ENCODE data around the gene FTL. TPM values are rescaled to one million over a fixed set of nuclear protein-coding genes. Genes with fewer than 3 reads are reported as not detected.

Gene FTL
- 2,949 TPM for polyA plus RNA-seq (2013, experiment 1 of 2)
- 2,579 TPM for polyA plus RNA-seq (2013, experiment 2 of 2)

DNA sequence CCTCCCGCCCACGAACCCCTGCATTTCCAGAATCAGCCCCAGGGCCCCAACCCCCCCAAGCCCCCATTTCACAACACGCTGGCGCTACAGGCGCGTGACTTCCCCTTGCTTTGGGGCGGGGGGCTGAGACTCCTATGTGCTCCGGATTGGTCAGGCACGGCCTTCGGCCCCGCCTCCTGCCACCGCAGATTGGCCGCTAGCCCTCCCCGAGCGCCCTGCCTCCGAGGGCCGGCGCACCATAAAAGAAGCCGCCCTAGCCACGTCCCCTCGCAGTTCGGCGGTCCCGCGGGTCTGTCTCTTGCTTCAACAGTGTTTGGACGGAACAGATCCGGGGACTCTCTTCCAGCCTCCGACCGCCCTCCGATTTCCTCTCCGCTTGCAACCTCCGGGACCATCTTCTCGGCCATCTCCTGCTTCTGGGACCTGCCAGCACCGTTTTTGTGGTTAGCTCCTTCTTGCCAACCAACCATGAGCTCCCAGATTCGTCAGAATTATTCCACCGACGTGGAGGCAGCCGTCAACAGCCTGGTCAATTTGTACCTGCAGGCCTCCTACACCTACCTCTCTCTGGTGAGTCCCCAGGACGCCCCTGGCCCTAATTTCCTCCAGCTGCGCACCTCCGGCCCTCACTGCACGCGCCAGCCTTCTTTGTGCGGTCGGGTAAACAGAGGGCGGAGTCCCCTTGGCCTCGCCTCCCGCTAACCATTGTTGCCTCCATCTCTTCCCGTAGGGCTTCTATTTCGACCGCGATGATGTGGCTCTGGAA is at the start of gene FTL:
FTL (plus strand) TSS at position 270 of the 766 bp plus-strand sequence; CDS start at position 469, 199 bp downstream.
- Histone ChIP-seq H3K27ac (replicated peaks; ENCODE audit: low read length) (peak within 1 kb of the TSS; percentile 80), H3K4me2 (ENCODE audit: insufficient read depth, low read length, poor library complexity, severe bottlenecking) (peak within 1 kb of the TSS; percentile 59), H3K14ac (ENCODE audit: low read length) (peak within 1 kb of the TSS; percentile 1), H2BK15ac (ENCODE audit: low read length) (peak within 1 kb of the TSS; percentile 76), H3K4me1 (ENCODE audit: control insufficient read depth in 2 of 2, insufficient read depth in 1 of 2, low read depth in 1 of 2, low read length in 2 of 2) (peaks cover 17 to 23% of the 10 kb centered on the region in 2 donors), H2AFZ (ENCODE audit: low read length) (peak within 1 kb of the TSS; percentile 77), H4K8ac (ENCODE audit: low read depth, low read length) (no peak within 1 kb of the TSS), H2BK120ac (ENCODE audit: low read depth, low read length) (peak within 1 kb of the TSS; percentile 56), H3K36me3 (replicated peaks in 1 of 2; ENCODE audit: control insufficient read depth in 2 of 2, insufficient read depth in 2 of 2, low read length in 2 of 2) (peaks cover 21 to 52% of the 10 kb centered on the region in 2 donors), H3K4ac (ENCODE audit: low read length) (peak within 1 kb of the TSS; percentile 69), H3K18ac (ENCODE audit: low read length) (peak within 1 kb of the TSS; percentile 73), H2BK5ac (ENCODE audit: low read length) (peak within 1 kb of the TSS; percentile 0), H3K4me3 (ENCODE audit: low read length in 2 of 2) (peak within 1 kb of the TSS; percentile 63 to 95), H3K27me3 (ENCODE audit: control insufficient read depth in 3 of 3, insufficient read depth in 3 of 3, low read depth in 1 of 3, low read length in 3 of 3) (no peaks in the 10 kb centered on the region), H3K9me3 (replicated peaks in 1 of 2; ENCODE audit: control insufficient read depth in 2 of 2, insufficient read depth in 1 of 2, low read depth in 1 of 2, low read length in 2 of 2) (peaks cover 0 to 8% of the 10 kb centered on the region in 2 donors), H2AK5ac (ENCODE audit: low read depth, low read length) (peak within 1 kb of the TSS; percentile 76), H4K91ac (ENCODE audit: low read depth, low read length, poor library complexity) (no peak within 1 kb of the TSS), H3K79me1 (ENCODE audit: low read depth, low read length) (peaks cover 5% of the 10 kb centered on the region), H3K23ac (ENCODE audit: low read depth, low read length, poor library complexity) (peak within 1 kb of the TSS; percentile 92), H3K9ac (ENCODE audit: low read depth, low read length, poor library complexity) (peak within 1 kb of the TSS; percentile 74), H2BK12ac (ENCODE audit: low read length) (peak within 1 kb of the TSS; percentile 84)
- WGBS, 2 donors (ENCODE audit: extremely low coverage in 2 of 2, insufficient read length in 2 of 2, insufficient replicate concordance in 1 of 2), result no CpG with 5 or more reads among the region's 52 CpGs
- peak; percentile 84 for DNase-seq (ENCODE audit: low spot score)

DNA sequence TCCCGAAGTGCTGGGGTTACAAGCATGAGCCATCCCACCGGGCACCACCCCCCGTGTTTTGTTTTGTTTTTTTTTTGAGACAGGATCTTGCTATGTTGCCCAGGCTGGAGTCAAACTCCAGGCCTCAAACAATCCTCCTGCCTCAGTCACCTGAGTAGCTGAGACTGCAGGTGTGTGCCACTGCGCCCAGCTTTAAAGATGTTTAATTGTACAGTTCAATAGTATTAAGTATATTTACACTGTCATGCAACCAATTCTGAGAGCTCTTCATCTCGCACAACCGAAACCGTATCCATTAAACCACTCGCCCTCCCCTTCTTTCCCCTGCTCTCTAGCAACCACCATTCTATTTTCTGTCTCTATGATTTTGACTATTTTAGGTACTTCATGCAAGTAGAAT is 49.4 kb upstream of the FTL start:
- Histone ChIP-seq H3K4me2 (ENCODE audit: insufficient read depth, low read length, poor library complexity, severe bottlenecking) (no peak overlapping the region), H3K14ac (ENCODE audit: low read length) (no peak overlapping the region), H3K4me3 (ENCODE audit: low read length in 2 of 2) (no peak overlapping the region), H2BK15ac (ENCODE audit: low read length) (no peak overlapping the region), H3K79me1 (ENCODE audit: low read depth, low read length) (no peaks in the 10 kb centered on the region), H2AFZ (ENCODE audit: low read length) (no peak overlapping the region), H4K91ac (ENCODE audit: low read depth, low read length, poor library complexity) (no peak overlapping the region), H3K4me1 (ENCODE audit: control insufficient read depth in 2 of 2, insufficient read depth in 1 of 2, low read depth in 1 of 2, low read length in 2 of 2) (no peaks in the 10 kb centered on the region), H3K23ac (ENCODE audit: low read depth, low read length, poor library complexity) (no peak overlapping the region), H2BK5ac (ENCODE audit: low read length) (no peak overlapping the region), H3K4ac (ENCODE audit: low read length) (no peak overlapping the region), H3K36me3 (replicated peaks in 1 of 2; ENCODE audit: control insufficient read depth in 2 of 2, insufficient read depth in 2 of 2, low read length in 2 of 2) (peaks cover 43 to 88% of the 10 kb centered on the region in 2 donors), H4K8ac (ENCODE audit: low read depth, low read length) (no peak overlapping the region), H2AK5ac (ENCODE audit: low read depth, low read length) (no peak overlapping the region), H3K9me3 (replicated peaks in 1 of 2; ENCODE audit: control insufficient read depth in 2 of 2, insufficient read depth in 1 of 2, low read depth in 1 of 2, low read length in 2 of 2) (peaks cover 0 to 2% of the 10 kb centered on the region in 2 donors), H3K9ac (ENCODE audit: low read depth, low read length, poor library complexity) (no peak overlapping the region), H3K27me3 (ENCODE audit: control insufficient read depth in 3 of 3, insufficient read depth in 3 of 3, low read depth in 1 of 3, low read length in 3 of 3) (no peaks in the 10 kb centered on the region), H2BK12ac (ENCODE audit: low read length) (no peak overlapping the region), H3K18ac (ENCODE audit: low read length) (no peak overlapping the region), H3K27ac (replicated peaks; ENCODE audit: low read length) (no peak overlapping the region), H2BK120ac (ENCODE audit: low read depth, low read length) (no peak overlapping the region)
- WGBS, 2 donors (ENCODE audit: extremely low coverage in 2 of 2, insufficient read length in 2 of 2, insufficient replicate concordance in 1 of 2), result no CpG with 5 or more reads among the region's 8 CpGs
- DNase-seq (ENCODE audit: low spot score), result no peak

DNA sequence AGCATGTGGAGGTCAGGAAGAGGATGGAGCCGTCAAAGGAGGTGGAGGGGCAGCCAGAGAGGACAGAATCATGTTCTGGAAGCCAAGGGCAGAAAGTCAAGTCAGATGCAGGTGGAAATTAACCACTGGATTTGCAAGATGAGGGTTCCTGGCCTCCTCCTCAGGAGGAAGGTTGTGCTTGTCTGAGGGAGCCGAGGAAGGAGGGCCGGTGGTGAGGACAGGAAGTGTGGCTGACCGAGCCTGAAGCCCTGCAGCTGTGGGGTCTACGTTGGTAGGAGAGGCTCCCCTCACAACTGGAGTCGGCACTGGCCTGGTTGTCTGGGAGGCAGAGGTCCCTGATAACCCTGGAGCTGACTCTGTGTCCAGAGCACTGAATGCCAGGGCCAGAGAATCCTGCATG is 47.0 kb upstream of the FTL start:
- Histone ChIP-seq H2AFZ (ENCODE audit: low read length) (no peak overlapping the region), H3K18ac (ENCODE audit: low read length) (no peak overlapping the region), H2BK15ac (ENCODE audit: low read length) (no peak overlapping the region), H3K4me3 (ENCODE audit: low read length in 2 of 2) (no peak overlapping the region), H3K27me3 (ENCODE audit: control insufficient read depth in 3 of 3, insufficient read depth in 3 of 3, low read depth in 1 of 3, low read length in 3 of 3) (no peaks in the 10 kb centered on the region), H3K79me1 (ENCODE audit: low read depth, low read length) (no peaks in the 10 kb centered on the region), H2BK5ac (ENCODE audit: low read length) (peak overlapping the region; percentile 35), H3K4me2 (ENCODE audit: insufficient read depth, low read length, poor library complexity, severe bottlenecking) (no peak overlapping the region), H2AK5ac (ENCODE audit: low read depth, low read length) (peak overlapping the region; percentile 1), H3K4ac (ENCODE audit: low read length) (no peak overlapping the region), H3K4me1 (ENCODE audit: control insufficient read depth in 2 of 2, insufficient read depth in 1 of 2, low read depth in 1 of 2, low read length in 2 of 2) (no peaks in the 10 kb centered on the region), H3K23ac (ENCODE audit: low read depth, low read length, poor library complexity) (no peak overlapping the region), H3K36me3 (replicated peaks in 1 of 2; ENCODE audit: control insufficient read depth in 2 of 2, insufficient read depth in 2 of 2, low read length in 2 of 2) (peaks cover 40 to 87% of the 10 kb centered on the region in 2 donors), H2BK12ac (ENCODE audit: low read length) (no peak overlapping the region), H3K27ac (replicated peaks; ENCODE audit: low read length) (no peak overlapping the region), H3K14ac (ENCODE audit: low read length) (no peak overlapping the region), H3K9ac (ENCODE audit: low read depth, low read length, poor library complexity) (no peak overlapping the region), H2BK120ac (ENCODE audit: low read depth, low read length) (no peak overlapping the region), H4K91ac (ENCODE audit: low read depth, low read length, poor library complexity) (no peak overlapping the region), H4K8ac (ENCODE audit: low read depth, low read length) (no peak overlapping the region), H3K9me3 (replicated peaks in 1 of 2; ENCODE audit: control insufficient read depth in 2 of 2, insufficient read depth in 1 of 2, low read depth in 1 of 2, low read length in 2 of 2) (no peaks in the 10 kb centered on the region)
- no CpG with 5 or more reads among the region's 6 CpGs for WGBS, 2 donors (ENCODE audit: extremely low coverage in 2 of 2, insufficient read length in 2 of 2, insufficient replicate concordance in 1 of 2)
- DNase-seq (ENCODE audit: low spot score), result no peak

DNA sequence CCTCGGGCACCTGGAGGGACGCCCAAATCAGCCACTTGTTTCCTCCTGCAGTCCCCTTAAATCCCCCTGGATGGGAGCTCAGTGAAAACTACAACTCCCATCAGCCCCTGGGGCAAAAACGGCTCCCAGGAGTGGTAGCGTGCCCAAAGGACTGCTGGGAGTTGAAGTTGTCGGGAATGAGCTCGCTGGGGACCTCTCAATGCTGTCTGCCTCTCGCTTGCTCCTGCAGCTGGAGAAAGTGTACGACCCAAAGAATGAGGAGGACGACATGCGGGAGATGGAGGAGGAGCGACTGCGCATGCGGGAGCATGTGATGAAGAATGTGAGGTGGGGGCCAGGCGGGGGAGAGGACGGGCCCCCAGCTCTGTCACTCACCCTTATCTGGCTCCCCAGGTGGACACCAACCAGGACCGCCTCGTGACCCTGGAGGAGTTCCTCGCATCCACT is 46.3 kb upstream of the FTL start:
- no peak overlapping the region for H4K91ac ChIP-seq (ENCODE audit: low read depth, low read length, poor library complexity)
- H3K23ac ChIP-seq (ENCODE audit: low read depth, low read length, poor library complexity), result no peak overlapping the region
- no peaks in the 10 kb centered on the region for H3K9me3 ChIP-seq (replicated peaks in 1 of 2; ENCODE audit: control insufficient read depth in 2 of 2, insufficient read depth in 1 of 2, low read depth in 1 of 2, low read length in 2 of 2)
- H2BK15ac ChIP-seq (ENCODE audit: low read length), result no peak overlapping the region
- H3K18ac ChIP-seq (ENCODE audit: low read length), result no peak overlapping the region
- no peak overlapping the region for H2AK5ac ChIP-seq (ENCODE audit: low read depth, low read length)
- no CpG with 5 or more reads among the region's 18 CpGs for WGBS, 2 donors (ENCODE audit: extremely low coverage in 2 of 2, insufficient read length in 2 of 2, insufficient replicate concordance in 1 of 2)
- H3K36me3 ChIP-seq (replicated peaks in 1 of 2; ENCODE audit: control insufficient read depth in 2 of 2, insufficient read depth in 2 of 2, low read length in 2 of 2), result peaks cover 36 to 82% of the 10 kb centered on the region in 2 donors
- no peak overlapping the region for H2BK12ac ChIP-seq (ENCODE audit: low read length)
- H3K4me2 ChIP-seq (ENCODE audit: insufficient read depth, low read length, poor library complexity, severe bottlenecking), result no peak overlapping the region
- no peak overlapping the region for H2AFZ ChIP-seq (ENCODE audit: low read length)
- H2BK120ac ChIP-seq (ENCODE audit: low read depth, low read length), result no peak overlapping the region
- H2BK5ac ChIP-seq (ENCODE audit: low read length), result peak overlapping the region; percentile 35
- peak; percentile 52 for DNase-seq (ENCODE audit: low spot score)
- no peak overlapping the region for H3K14ac ChIP-seq (ENCODE audit: low read length)
- H4K8ac ChIP-seq (ENCODE audit: low read depth, low read length), result no peak overlapping the region
- no peaks in the 10 kb centered on the region for H3K79me1 ChIP-seq (ENCODE audit: low read depth, low read length)
- H3K4me1 ChIP-seq (ENCODE audit: control insufficient read depth in 2 of 2, insufficient read depth in 1 of 2, low read depth in 1 of 2, low read length in 2 of 2), result no peaks in the 10 kb centered on the region
- no peak overlapping the region for H3K9ac ChIP-seq (ENCODE audit: low read depth, low read length, poor library complexity)
- H3K4ac ChIP-seq (ENCODE audit: low read length), result no peak overlapping the region
- H3K27me3 ChIP-seq (ENCODE audit: control insufficient read depth in 3 of 3, insufficient read depth in 3 of 3, low read depth in 1 of 3, low read length in 3 of 3), result no peaks in the 10 kb centered on the region
- no peak overlapping the region for H3K4me3 ChIP-seq (ENCODE audit: low read length in 2 of 2)
- no peak overlapping the region for H3K27ac ChIP-seq (replicated peaks; ENCODE audit: low read length)

Data from neuronal stem cell (in vitro differentiated cells).